ENCODE measurements around the gene FAM219A.

- TF ChIP-seq, protein P1, sequence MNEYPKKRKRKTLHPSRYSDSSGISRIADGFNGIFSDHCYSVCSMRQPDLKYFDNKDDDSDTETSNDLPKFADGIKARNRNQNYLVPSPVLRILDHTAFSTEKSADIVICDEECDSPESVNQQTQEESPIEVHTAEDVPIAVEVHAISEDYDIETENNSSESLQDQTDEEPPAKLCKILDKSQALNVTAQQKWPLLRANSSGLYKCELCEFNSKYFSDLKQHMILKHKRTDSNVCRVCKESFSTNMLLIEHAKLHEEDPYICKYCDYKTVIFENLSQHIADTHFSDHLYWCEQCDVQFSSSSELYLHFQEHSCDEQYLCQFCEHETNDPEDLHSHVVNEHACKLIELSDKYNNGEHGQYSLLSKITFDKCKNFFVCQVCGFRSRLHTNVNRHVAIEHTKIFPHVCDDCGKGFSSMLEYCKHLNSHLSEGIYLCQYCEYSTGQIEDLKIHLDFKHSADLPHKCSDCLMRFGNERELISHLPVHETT (tag by site-specific recombination; IDR thresholded peaks at IDR 0.05), result no peak
- TF ChIP-seq ZNF629 (tag by site-specific recombination; IDR thresholded peaks at IDR 0.05) (no peak), ZBTB1 (tag by site-specific recombination; IDR thresholded peaks at IDR 0.05) (no peak)
- TF ChIP-seq, protein P2, sequence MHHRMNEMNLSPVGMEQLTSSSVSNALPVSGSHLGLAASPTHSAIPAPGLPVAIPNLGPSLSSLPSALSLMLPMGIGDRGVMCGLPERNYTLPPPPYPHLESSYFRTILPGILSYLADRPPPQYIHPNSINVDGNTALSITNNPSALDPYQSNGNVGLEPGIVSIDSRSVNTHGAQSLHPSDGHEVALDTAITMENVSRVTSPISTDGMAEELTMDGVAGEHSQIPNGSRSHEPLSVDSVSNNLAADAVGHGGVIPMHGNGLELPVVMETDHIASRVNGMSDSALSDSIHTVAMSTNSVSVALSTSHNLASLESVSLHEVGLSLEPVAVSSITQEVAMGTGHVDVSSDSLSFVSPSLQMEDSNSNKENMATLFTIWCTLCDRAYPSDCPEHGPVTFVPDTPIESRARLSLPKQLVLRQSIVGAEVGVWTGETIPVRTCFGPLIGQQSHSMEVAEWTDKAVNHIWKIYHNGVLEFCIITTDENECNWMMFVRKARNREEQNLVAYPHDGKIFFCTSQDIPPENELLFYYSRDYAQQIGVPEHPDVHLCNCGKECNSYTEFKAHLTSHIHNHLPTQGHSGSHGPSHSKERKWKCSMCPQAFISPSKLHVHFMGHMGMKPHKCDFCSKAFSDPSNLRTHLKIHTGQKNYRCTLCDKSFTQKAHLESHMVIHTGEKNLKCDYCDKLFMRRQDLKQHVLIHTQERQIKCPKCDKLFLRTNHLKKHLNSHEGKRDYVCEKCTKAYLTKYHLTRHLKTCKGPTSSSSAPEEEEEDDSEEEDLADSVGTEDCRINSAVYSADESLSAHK (tag by site-specific recombination; IDR thresholded peaks at IDR 0.05), result no peak
Measured at GRCh38 chr9:34408173-34408572, 50.2 kb downstream of the FAM219A start.

All from HEK293 (cell line).